PFSK-1 (cell line): Measurements from ENCODE around the gene ZNF710.

Source experiments
- POLR2AphosphoS5 ChIP-seq: IDR thresholded peaks from 2 replicates; pipeline ENCODE4 v1.6.1; 2012; ENCODE audit warnings: low read depth, mild to moderate bottlenecking, control low read depth, low read length, moderate library complexity
- TAF1 ChIP-seq: IDR thresholded peaks from 2 replicates; pipeline ENCODE4 v1.6.1; 2012; ENCODE audit warnings: low read length, control low read depth, borderline replicate concordance; ENCODE audit not compliant: insufficient read depth
- TF ChIP-seq, protein P1 (sequence below), 2 experiments: IDR thresholded peaks; 2 replicates each; pipeline versions ENCODE4 v1.6.1 to v1.8.0; 2011 to 2012; ENCODE audit warnings: low read depth in 2 of 2, low read length in 2 of 2, control low read depth in 1 of 2, inconsistent platforms in 1 of 2, mild to moderate bottlenecking in 1 of 2, moderate library complexity in 1 of 2; ENCODE audit not compliant: insufficient read depth in 1 of 2

DNA sequence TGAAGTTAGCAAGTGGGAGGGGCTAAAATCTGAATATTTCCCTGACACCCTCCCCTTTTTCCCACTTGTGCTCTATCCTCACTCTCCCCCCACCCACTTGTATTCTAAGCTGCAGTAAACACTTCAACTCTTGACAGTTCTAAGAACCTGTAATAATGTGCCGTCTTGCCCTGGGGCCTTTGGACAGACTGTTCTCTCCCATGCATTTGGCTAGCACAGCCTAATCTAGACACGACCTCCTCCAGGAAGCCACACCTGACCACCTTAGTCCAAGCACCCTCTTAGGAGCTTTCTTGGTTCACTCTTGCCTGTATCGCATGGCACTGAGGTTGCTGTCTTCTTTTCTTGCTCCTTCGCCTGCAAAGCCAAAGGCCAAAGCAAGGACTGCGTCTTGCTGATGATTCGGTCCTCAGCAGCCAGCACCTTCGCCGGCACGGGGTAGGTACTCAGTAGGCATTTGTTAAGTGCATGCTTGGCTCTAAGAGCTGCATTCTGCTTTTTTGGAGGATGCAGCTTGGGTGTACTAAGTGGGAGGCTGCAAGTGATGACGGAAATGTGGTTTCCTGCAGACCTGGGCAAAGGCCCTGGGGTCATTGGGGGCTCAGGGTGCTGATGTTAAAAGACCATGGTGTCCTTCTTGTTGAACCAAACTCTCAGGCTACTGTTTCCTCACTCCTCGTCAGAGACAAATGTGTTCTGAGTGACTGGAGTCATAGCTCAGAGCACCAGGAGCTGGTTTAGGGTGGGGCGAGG, 2.0 kb upstream of the ZNF710 start:
- TF ChIP-seq POLR2AphosphoS5 (no peak), TAF1 (no peak)
- TF ChIP-seq, protein P1, sequence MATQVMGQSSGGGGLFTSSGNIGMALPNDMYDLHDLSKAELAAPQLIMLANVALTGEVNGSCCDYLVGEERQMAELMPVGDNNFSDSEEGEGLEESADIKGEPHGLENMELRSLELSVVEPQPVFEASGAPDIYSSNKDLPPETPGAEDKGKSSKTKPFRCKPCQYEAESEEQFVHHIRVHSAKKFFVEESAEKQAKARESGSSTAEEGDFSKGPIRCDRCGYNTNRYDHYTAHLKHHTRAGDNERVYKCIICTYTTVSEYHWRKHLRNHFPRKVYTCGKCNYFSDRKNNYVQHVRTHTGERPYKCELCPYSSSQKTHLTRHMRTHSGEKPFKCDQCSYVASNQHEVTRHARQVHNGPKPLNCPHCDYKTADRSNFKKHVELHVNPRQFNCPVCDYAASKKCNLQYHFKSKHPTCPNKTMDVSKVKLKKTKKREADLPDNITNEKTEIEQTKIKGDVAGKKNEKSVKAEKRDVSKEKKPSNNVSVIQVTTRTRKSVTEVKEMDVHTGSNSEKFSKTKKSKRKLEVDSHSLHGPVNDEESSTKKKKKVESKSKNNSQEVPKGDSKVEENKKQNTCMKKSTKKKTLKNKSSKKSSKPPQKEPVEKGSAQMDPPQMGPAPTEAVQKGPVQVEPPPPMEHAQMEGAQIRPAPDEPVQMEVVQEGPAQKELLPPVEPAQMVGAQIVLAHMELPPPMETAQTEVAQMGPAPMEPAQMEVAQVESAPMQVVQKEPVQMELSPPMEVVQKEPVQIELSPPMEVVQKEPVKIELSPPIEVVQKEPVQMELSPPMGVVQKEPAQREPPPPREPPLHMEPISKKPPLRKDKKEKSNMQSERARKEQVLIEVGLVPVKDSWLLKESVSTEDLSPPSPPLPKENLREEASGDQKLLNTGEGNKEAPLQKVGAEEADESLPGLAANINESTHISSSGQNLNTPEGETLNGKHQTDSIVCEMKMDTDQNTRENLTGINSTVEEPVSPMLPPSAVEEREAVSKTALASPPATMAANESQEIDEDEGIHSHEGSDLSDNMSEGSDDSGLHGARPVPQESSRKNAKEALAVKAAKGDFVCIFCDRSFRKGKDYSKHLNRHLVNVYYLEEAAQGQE (IDR thresholded peaks at IDR 0.05; ENCODE audit: insufficient read depth in 1 of 2, low read depth in 2 of 2, low read length in 2 of 2): no peak
